SH-SY5Y (cell line): ENCODE results near the gene ADM.

Experiments used
- GATA2 ChIP-seq: IDR thresholded peaks from 2 replicates; pipeline ENCODE4 v1.6.1; 2011; ENCODE audit warnings: mild to moderate bottlenecking, low read depth, low read length
- GATA3 ChIP-seq: IDR thresholded peaks from 2 replicates; pipeline ENCODE4 v1.6.1; 2011; ENCODE audit warnings: low read depth, mild to moderate bottlenecking, low read length, moderate library complexity

- TF ChIP-seq GATA2 = no peak
- TF ChIP-seq GATA3 = no peak
Observed at GRCh38 chr11:10315083-10315482, 10.2 kb downstream of the ADM start.
